ENCODE data around the gene RNF213.

The RNF213 gene

DNA sequence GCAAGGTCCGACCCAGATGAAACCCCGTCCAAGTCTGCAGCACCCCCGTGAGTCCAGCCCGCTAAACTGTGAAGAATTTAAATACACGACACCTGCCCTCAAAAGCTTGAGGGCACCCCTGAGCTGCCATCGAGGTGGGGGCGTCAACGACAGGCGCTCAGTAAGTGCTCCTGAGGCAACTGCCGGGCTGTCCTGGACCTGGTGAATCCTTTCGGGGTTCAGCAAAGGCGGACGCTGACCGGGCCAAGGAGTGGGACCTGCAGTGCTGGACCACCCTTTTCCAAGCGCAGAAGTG lies 153.8 kb downstream of the RNF213 start:
- DNase-seq (ENCODE audit: low read depth in 2 of 3, low spot score in 2 of 3), result no peak

DNA sequence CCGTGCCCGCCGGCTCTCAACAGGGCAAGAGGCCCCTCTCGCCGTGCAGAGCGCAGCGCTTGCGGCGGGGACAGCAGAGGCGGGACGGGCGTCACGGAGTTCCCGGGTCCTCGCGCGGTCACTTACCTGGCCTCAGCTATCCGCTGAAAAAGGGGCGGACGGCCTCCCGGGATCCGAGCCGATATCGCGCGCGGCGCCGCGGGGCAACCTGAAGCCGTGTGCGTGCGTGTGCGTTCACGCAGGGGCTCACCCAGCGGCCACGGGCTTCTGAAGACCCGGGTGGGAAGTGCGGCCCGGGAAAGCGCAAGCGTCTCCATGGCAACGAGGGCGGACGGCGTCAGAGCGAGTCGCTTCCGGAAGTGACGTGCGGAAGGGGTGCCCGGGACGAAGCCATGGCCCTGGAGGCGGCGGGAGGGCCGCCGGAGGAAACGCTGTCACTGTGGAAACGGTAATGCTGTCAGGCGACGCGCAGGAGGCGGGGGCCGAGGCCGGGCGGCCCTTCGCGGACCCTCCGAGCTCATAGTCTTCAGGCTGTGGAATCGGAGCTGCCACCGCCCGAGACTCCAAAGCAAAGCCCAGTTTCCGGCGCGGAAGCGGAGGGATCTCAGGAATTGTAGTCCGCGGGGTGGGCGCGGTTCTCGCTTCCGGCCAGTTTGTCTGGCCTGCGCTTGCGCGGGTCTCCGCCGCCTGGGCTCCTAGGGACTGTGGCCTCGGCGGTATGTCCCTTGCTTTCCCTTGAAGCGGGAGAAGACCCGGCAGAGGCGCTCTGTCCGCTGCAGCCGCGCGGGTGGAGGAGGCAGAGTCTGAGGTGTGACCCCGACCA lies 154.4 kb downstream of the RNF213 start, which contains the start of gene ENDOV:
ENDOV (plus strand) TSS at position 365 of the 823 bp plus-strand sequence; CDS start at position 393, 28 bp downstream.
- DNase-seq (ENCODE audit: low read depth in 2 of 3, low spot score in 2 of 3), result peak; percentile 74 to 87 (median 86)

GRCh38 chr17:80415626-80416137 lies 155.0 kb downstream of the RNF213 start:
- DNase-seq (ENCODE audit: low read depth in 2 of 3, low spot score in 2 of 3), result no peak

DNA sequence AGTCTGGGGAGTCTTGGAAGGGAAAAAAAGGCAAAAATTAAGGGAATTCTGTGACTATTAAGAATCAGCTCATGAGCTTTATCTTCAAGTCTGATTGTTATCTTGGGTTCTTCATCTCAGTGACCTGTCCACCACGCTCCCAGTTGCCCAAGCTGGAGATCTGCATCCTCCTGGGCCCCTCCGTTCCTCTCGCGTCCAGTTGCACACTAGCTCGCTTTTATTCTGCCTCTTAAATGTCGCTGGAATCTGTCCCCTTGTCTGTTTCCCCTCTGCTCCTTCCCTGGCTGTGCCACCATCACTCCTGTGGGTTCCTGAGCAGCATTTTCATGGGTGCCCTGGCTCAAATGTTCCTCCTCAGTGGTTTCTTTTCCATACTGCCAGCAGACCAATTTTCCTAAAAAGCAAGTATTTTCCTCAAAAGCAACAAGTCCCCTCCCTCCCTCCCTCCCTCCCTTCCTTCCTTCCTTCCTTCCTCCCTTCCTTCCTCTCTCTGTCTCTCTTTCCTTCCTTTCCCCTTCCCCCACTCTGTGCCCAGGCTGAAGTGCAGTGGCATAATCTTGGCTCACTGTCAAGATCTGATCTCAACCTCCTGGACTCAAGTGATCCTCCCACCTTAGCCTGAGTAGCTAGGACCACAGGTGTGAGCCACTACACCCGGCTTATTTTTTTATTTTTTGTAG lies 155.7 kb downstream of the RNF213 start:
- no peak for DNase-seq (ENCODE audit: low read depth in 2 of 3, low spot score in 2 of 3)

GRCh38 chr17:80416940-80417293 lies 156.3 kb downstream of the RNF213 start:
- no peak for DNase-seq (ENCODE audit: low read depth in 2 of 3, low spot score in 2 of 3)

DNA sequence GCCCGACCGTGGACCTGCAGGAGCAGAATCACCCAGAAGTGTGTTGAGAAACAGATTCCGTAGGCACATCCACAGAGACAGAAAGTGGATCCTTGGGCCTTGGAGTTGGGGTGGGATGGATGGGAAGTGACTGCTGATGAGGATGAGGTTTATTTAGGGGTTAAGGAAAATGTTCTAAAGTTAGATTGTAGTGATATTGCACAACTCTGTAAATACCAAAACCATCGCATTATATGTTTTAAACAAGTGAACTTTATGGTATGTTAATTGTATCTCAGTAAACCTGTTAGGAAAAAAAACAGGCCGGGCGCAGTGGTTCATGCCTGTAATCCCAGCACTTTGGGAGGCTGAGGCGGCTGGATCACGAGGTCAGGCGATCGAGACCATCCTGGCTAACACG lies 157.9 kb downstream of the RNF213 start:
- DNase-seq (ENCODE audit: low read depth in 2 of 3, low spot score in 2 of 3), result no peak

DNA sequence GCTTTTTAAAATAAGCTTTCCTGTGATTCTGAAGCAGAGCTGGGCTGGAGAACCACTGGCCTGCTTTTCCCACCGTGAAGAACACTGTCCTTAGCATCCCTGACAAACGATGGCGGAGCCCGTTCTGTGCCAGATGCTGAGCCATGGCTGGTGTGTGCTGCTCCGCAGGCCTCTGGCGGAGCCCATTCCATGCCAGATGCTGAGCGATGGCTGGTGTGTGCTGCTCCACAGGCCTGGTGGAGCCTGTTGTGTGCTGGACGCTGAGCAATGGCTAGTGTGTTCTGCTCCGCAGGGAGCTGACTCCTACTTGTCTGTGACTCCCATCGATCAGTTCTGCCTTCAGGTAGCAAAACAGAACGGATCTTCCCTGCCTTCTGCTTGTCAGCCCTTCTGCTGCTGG lies 158.6 kb downstream of the RNF213 start:
- DNase-seq (ENCODE audit: low read depth in 2 of 3, low spot score in 2 of 3), result no peak

DNA sequence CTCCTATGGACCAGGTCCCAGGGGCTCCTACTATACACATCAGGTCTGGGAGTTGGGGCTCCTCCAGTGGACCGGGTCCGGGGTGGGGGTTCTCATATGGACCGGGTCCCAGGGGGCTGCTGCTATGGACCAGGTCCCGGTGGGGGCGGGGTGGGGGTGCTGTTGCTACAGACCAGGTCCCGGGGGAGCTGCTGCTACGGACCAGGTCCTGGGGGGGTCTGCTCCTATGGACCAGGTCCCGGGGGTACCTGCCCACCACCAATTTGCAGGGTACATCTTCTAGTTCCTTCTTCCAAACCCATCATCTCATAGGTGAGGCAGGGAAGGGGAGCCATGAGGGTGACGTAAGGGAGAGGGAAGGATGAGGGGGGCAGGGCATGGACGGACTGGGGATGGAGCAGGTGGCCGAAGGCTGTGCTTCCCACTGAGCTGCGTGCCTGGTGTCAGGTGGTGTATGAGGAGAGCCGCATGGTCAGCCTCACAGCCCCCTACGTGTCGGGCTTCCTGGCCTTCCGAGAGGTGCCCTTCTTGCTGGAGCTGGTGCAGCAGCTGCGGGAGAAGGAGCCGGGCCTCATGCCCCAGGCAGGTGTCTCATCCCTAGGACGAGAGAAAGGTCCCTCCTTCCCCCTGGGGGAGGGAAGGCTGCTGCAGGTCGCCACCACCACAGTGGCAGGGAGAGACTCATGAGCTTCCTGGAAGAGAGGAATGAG lies 160.9 kb downstream of the RNF213 start:
- no peak for DNase-seq (ENCODE audit: low read depth in 2 of 3, low spot score in 2 of 3)

DNA sequence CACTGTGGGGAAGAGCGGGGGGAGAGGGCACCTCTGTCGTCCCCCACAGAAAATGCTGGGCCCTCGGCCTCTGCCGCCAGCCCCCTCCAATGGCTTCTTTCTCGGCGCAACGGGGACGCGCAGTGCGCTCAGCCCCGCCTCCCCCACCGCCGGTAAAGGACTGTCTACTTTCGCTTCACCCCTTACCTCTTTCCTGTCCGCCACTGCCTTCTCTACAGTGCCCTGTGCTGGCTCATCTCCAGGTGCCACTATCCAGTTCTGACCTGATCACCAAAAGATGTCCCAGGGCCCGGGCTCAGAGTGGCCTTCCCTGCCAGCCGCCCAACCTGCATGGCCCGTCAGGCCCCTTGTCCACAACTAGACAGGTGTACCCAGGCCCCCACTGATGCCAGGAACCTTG lies 161.6 kb downstream of the RNF213 start:
- DNase-seq (ENCODE audit: low read depth in 2 of 3, low spot score in 2 of 3), result no peak

DNA sequence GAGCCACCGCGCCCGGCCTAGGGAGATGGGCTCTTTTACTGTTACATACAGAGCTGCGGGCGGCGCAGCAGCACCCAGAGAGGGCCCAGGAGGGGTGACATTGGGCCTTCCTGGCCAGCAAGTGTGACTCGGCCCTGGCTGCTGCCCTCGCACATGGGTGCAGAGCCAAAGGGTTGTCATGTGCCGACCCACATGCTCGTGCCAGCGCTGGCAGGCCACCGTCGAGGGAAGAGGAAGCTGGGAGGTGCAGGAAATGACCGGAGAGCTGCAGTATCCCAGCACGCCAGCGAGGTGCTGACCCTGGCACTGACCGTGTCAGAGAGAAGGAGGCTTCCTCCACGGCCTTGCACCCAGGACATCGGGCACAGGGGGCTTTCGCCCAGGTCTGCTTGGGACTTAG lies 162.3 kb downstream of the RNF213 start:
- DNase-seq (ENCODE audit: low read depth in 2 of 3, low spot score in 2 of 3), result no peak

DNA sequence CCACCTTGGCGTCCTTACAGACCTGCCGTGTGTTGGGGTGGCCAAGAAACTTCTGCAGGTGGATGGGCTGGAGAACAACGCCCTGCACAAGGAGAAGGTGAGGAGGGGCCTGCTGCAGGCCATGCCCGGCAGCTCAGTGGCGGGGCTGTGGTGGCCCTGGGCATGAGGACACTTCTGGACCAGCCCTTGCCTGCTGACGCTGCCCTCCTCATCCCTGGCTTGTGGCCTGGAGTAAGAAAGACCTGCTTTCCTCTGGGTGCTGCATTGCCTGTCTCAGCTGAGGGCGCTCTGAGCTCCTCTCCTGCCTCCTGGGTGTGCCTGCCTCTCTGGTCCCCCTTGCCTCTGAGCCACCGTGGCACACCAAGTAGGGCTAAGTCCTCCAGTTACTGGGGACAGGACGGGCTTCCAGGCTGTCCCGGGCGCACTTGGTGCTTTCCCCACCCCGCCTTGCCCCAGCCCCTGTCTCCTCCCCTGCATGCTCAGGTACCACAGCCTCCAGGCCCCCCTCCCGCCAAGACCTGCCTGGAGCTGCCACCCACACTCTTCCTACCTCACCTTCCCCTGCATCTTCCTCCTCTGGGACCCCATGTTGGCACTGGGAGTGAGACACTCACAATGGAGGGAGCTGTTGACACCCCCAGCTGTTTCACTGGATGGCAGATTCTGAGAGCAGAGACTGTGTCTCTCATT lies 163.0 kb downstream of the RNF213 start:
- DNase-seq (ENCODE audit: low read depth in 2 of 3, low spot score in 2 of 3), result no peak

DNA sequence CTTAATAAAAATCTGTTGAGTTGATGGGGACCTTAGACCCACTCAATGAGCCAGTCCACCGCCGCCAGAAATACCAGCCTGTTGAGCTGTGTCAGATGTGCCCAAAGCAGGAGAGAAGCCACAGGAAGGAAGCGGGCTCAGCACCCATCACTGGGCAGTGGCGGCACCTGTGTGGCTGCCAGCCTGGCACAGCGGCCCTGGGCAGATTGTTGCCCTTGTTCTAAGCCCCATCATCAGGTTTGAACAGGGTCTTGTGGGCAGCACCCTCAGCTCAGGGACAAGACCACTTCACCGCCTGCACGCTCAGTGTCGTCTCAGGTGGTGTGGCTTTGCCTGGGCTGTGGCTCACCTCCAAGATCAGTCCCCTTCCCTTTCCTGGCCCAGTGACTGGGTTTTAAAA lies 163.6 kb downstream of the RNF213 start:
- DNase-seq (ENCODE audit: low read depth in 2 of 3, low spot score in 2 of 3), result no peak

DNA sequence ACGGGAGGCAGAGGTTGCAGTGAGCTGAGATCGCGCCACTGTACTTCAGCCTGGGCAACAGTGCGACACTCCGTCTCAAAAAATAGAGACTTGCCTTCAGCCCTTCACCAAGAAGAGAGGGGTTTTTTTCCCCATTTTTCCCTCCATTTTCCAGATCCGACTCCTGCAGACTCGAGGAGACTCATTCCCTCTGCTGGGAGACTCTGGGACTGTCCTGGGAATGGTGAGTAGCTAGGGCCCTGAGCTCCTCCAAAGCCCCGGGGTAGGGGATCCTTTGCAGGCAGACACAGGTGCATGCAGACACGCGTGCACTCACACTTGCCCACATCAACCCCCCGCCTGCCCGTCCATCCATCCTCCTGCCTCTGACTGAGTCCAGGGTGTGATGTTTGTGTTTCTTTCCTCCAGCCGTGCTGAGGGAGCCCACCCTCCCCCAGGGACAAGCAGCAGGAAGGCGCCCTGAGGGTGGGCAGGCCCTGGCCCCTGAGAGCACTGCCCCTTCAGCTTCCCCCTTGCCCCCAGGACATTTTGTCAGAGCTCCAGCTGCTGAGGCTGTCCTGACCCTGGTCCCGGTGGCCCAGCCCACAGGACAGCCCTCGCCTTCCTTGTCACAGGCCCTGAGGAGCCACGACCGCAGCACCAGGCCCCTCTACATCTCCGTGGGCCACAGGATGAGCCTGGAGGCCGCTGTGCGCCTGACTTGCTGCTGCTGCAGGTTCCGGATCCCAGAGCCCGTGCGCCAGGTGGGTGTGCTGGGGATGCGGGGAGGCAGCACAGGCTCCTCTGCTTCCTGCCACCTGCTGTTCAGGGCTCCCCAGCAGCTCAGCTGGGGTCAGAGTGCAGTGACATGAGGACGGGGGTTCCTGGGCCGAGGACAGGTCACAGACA lies 164.5 kb downstream of the RNF213 start:
- DNase-seq (ENCODE audit: low read depth in 2 of 3, low spot score in 2 of 3), result no peak

DNA sequence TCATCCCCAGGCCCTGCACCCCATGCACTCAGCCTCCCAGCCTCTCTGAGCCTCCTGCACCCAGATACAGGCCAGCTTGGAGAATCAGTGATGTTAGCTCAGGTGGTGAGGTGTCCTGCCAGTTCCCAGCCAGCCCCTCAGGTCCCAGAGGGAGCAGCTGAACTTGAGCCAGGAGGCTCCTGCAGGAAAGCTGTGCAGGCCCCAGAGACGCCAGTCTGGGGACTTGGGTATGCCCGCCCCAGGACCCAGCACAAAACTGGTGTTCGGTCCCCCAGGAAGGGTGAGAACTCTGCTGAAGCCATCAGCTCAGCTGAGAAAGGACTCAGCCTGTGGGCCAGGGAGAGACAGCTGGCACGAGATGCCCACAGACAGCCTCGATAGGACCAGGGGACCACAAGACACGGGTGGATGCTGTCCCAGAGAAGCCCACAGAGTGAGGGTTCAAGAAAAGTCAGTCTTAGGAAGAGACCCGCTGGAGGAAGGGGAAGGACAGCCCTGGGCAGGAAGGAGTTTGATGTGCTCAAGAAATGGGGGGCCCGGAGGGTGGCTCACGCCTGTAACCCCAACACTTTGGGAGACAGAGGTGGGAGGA lies 165.3 kb downstream of the RNF213 start:
- DNase-seq (ENCODE audit: low read depth in 2 of 3, low spot score in 2 of 3), result no peak

GRCh38 chr17:80426671-80427326 lies 166.1 kb downstream of the RNF213 start:
- DNase-seq (ENCODE audit: low read depth in 2 of 3, low spot score in 2 of 3), result peak; percentile 70 to 83 (median 80)

DNA sequence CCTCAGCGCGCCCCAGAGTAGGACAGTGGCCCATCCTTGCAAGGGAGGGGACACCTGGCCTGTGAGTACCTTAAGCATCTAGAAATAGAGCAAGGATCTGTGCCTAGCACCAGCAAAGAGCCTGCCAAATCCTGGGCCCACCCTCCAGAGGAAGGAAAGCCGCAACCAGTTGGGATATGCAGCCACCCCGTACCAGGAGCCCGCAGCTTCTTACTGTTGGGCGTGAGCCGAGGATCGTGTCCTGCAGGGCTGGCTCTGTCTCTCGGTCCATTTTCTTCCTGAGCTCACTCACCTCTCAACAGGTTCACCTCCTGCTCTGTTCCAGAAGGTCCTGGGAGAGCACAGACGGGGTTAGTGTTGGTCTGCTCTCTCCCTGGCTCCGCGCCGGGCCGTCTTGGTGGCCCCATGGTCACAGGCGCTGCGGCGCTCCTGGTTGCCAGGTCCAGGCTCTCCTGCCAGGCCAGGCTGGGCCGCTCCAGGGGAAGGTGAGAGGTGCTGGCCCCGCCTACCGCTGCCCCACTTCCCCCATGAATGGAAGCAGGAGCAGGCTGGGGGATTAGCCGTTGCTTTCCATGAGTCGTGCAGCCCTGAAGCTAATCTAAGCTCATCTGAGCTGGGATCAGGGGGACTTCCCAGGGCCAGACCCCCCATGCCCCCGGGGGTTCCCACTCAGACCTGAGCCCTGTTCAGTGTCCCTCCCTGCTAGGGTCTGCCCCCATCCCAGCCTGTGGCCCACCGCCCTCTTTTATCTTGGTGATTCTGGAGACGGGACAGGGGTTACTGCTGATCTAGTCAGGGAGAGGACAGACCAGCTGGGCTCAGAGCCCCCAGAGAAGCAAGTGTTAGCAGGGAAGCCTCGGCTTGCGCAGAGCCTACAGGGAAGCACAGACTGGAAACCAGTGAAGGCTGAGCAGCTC lies 167.0 kb downstream of the RNF213 start:
- DNase-seq (ENCODE audit: low read depth in 2 of 3, low spot score in 2 of 3), result no peak

DNA sequence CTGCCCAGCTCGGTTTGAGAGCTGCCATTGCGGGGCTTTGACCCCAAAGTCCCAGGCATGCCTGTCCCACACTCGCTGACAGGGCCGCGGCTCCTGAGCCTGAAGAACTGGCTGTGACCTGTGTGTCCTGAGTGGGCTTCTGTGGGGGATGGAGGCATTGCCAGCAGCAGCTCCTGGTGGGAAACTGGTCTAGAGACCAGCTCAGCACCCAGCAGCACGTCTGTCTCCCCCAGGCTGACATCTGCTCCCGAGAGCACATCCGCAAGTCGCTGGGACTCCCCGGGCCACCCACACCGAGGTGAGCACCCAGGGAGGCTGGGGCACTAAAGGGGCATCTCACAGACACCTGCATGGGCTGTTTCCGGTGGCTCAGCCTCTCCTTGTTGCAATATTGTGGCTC lies 167.7 kb downstream of the RNF213 start:
- DNase-seq (ENCODE audit: low read depth in 2 of 3, low spot score in 2 of 3), result no peak

DNA sequence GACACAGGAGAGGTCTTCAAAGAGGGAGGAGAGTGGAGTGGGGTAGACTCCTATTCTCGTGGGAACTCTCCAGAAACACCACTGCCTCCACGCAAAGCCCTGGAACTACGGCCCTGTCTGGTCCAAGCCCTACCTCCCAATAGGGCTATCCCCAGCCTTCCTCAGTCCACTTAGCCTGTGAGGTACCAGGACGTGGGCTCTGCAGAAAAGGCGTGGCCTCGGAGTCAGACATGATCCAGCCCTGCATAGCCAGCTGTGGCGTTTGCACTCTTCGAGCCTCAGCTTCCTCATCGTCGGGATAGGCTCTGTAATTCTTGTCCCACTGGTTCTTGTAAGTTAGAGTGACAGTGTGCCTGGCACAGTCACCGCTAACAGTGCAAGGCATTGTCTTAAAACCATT lies 168.1 kb downstream of the RNF213 start:
- no peak for DNase-seq (ENCODE audit: low read depth in 2 of 3, low spot score in 2 of 3)

All from activated CD8-positive, alpha-beta memory T cell treated with anti-CD3 and anti-CD28 coated beads for 48 hours (primary cell).